Measurements from ENCODE around the gene C20orf204.
A peak's percentile ranks its signal among the peaks of the same experiment; 100 is the strongest.

C20orf204 gene

DNA sequence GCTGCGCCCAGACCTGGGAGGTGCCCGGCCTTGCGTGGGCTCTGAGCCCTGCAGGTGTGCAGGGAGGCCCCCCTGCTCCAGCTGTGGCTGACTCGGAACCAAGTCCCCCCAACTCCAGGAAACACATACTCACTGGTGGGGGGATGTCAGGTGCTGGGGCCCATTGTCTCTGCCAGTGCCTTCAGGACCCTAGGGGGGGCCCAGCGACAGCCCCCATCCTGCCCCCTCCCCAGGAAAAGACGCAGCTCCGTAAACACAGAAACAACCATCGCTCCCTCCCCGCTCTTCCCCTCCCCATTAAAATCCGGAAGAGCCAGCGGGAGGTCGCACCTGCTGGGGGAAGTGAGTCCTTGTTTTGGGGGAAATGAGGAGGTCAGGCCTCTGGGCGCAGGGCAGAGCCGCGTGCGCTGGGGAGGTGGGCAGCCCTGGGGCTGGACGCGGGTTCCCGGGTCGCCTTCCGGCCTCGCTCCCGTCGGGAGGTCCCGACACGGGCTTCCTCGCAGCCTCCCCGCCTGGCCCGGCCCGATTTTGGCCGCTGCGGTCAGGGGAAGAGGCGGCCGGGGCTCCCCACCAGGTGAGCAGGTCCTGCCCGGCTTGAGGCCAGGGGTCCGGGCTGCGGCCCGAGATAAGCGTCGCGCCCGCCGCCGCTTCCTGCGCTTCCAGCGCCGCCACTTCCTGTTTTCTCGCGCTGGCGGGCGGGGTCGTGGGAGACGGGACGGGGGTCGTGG lies 6.2 kb downstream of the C20orf204 start:
- DNase-seq (ENCODE audit: low read depth), result no peak

DNA sequence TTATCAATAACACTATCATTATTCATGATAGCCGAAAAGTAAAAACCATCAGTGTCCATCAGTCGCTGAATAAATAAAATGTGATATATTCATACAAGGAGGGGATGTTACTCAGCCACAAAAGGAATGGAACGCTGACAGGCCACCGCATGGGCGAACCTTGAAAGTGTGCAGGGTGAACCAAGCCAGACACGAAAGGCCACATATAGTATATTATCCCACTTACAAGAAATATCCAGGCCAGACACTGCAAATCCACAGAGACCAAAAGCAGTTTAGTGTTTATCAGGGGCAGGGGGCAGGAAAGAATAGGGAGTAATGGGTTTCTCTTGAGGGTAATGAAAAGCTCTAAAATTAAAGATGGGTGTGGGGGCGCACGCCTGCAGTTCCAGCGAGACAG lies 7.8 kb downstream of the C20orf204 start:
- DNase-seq (ENCODE audit: low read depth), result no peak

DNA sequence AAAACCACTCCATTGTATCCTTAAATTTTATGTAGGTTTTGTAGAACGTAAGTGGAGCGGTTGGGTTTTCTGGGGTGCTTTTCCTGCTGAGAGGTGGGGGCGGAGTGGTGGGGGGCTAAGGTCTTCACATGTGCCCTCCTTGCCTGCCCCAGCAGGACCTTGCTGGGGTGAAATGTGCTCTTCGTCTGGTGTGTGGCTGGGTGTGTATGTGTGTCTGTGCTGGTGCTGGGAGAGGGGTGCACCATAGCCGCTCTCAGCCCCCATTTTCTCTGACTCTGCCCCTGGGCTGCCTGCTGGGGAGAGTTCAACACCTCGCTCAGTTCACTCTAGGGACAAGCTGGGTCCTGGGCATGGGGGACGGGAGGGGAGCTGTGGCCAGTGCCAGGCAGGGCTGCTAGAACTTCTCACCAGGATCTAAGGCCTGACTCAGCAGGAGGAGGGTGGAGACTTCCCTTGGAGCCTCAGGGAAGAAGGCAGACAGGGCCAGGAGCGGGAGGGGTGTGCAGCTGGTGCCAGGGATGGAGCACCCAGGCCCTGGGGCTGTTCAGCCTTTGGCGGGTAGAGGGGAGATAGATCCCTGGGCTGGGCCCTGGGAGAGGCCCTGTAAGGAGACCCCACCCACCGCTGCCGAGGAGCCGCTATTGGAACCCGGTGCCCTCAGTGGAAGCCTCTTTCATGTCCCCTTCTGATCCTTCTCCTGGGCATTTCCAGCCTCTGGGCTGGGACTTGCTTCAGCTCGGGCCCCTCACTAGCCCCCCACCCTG lies 8.7 kb downstream of the C20orf204 start:
- peak; percentile 47 for DNase-seq (ENCODE audit: low read depth)

DNA sequence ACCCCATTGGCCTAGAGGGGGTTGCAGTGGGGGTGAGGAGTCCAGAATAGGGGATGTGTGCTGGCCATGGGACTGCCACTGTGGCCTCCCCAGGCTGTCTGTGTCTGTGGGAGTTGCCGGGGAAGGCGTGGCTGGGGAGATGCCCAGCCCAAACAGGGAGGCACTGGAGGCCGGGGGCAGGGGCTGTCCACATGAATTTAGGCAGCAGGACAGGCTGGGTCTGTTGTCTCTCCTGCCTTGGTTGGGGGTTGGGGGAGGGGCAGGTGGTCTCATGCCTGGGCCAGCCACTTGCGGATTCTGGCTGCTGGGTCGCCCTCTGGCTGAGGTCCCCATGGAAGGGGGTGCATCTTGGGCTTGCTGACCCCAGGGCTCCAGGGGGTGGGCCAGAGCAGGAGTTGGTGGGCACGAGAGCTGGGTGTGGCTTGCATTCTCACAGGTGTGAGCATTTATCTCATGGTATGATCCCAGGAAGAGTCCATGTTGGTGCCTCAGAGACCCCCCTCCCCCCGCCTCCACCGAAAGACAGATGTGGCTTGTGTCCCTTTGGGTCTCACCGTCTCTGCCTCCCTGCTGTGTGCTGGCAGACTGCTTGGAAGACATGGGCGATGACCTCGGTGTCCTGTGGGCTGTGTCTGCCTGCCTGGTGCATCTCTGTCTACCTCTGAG lies 9.5 kb downstream of the C20orf204 start:
- DNase-seq (ENCODE audit: low read depth), result no peak

DNA sequence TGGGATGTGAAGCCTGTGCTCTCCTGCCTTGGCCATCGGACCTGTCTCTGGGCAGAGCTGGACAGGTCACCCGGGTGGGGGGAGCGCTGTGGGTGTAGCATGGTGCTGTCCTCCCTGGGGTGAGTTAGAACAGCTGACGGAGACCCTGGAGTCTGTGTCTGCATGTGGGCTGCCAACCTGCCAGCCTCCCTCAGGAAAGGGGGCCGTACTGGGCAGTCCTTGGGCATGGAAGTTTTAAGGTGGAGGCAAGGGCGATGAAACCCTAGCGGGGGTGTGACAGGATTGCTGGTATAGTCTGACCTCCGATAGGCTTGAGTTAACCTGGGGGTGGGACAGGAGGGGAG lies 11.0 kb downstream of the C20orf204 start:
- DNase-seq (ENCODE audit: low read depth), result no peak

DNA sequence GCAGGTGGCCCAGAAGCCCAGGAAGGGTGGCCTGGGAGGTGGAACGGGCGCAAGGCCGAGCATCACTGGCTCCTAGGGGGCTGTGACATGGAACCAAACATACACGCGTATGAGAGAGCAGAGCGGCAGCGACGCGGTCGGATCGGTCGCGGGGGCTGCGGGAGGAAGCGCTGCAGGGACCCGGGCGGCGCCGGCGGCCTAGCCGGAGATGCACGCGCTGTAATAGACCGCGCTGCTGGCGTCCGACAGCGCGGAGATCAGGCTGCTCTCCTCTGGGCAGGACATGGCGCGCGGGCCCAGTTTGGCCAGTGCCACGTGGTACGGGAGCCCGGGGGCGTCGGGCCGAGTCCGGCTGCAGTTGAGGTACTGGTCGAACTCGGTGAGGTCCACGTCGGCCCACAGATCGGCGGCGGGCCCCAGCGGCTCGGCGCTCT lies 12.0 kb downstream of the C20orf204 start:
- DNase-seq (ENCODE audit: low read depth), result no peak

DNA sequence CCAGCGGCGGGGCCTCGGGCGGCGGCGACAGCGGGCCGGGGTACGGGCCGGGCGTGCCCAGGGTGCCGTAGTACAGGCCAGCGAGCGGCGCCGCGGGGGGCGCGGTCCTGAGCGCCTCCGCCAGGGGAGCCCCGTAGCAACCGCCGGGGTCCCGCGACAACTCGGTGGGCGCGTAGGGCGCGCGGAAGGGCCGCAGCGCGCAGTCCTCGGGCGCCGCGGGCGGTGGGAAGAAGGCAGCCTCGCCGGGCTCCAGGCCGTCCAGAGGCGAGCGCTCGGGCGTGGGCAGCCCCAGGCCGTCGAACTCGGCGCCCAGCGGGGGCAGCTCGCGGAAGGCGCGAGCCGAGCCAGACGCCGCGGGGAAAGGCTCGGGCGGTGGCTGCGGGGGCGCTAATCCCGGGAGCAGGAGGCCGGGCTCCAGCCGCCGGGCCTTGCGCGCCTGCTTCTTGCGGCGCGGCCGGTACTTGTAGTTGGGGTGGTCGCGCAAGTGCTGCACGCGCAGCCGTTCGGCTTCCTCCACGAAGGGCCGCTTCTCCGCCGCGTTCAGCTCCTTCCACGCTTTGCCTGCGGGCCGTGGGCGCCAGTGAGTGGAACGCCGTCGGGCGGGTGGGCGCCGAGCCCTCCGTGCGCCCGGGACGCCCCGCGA lies 12.5 kb downstream of the C20orf204 start:
- no peak for DNase-seq (ENCODE audit: low read depth)

DNA sequence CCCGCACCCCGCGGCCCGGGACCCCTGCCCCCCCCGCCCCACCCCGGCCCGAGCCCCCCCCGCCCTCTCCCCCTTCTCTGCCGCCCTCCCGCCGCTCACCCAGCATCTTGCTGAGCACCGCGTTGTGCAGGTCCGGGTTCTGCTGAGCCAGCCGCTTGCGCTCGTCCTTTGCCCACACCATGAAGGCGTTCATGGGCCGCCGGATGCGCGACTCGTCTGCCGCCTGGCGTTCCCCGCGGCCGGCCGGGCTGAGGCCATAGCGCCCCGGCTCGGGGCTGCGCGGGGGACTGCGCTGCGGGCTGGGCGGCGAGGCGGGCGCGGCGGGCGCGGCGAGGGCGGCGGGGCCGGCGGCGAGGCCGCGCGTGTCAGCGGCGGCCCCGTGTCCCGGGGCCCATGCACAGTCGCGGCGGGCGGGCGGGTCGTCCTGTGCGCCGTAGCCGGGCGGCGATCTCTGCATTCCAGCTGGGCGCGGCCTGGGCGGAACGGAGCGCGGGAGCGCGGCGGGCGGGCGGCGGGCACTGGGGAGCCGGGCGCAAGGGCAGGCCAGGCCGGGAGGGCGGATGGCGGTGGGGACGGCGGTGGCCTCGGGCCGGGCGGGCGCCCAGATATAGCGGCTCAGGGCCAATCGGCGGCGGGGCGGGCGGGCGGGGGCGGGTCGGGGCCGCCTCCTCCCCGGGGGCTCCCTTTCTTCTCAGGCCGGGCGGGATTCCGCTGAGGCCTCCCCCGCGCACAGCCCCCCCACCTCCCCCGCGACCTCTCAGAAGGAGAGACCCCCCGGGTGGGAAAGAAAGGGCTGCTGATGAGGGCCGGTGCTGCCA lies 13.3 kb downstream of the C20orf204 start, which contains the start of gene SOX18:
TSS of gene SOX18 (minus strand) at position 580 of the 818 bp plus-strand sequence. CDS start at position 457, 123 bp downstream.
- no peak for DNase-seq (ENCODE audit: low read depth)

DNA sequence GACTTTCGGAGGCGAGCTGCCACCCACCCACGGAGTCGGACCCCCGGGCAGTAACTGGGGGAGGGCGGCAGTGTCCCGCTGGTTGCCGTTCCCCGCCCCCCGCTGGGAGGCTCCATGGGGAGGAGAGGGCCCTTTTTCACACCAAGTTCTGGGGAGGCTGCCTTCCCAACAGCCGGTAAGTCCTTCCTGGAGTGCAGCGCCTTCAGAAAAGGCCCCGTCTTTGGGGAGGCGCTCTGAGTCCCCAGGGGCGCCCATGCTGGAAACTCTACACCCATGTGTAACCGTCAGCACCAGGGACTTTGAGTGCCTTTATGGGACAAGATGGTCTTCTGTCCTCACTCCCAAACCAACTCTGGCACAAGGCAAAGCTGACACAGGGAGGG lies 13.9 kb downstream of the C20orf204 start:
- no peak for DNase-seq (ENCODE audit: low read depth)

DNA sequence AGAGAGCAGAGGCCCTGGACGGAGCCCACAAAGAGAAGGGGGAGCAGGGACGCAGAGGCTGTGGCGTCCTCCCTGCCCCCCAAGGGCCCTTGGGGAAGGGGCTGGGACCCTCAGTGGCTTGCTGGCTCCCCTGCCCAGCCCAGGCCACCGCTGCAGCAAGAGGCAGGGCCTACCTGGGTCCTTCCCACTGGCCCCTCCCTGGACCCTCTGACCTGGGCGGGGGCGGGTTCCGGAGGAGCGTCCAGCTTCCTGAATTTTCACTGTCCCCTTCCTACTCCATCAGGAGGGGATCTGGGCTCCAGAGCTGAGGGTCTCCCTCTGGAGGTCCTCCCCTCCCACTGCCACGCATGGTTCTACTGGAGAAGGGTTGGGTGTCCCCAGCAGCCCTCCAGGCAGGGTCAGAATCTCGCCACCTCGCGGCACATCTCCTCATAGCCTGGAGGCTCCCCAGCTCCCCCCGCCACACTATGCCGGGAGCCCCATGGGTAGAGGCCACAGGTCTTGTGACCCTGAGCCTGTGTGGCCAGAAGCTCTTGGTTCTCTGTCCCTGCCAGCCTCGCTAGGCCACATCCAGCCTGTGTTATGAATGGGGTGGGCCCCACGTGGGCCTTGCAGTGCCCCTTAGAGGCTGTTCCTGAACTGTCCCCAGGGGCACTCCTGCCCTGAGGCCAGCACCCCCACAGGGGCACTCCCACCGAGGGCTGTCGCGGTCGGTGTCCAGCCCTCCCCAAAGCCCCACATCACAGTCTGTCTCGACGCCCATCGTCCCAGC lies 14.5 kb downstream of the C20orf204 start:
- DNase-seq (ENCODE audit: low read depth), result no peak

DNA sequence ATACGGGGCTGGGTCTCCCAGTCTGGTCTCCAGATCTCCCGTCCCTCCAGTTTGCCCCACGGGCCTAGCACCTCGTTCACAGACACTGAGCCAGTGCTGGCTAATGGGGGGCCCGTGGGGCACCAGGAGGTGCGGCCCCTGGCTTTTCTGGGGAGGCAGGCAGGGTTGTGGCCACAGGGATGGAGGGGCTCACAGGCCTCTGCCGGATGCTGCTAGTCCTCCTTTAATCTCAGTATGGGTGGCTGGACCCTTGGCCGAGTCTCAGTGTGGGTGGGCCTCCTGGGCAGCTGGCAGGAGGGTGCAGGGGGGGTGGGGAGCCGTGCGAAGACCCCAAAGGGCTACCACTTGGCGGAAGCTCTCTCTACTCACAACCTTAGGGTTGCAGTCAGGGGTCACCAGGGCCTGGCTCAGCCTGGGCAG lies 15.1 kb downstream of the C20orf204 start:
- no peak for DNase-seq (ENCODE audit: low read depth)

DNA sequence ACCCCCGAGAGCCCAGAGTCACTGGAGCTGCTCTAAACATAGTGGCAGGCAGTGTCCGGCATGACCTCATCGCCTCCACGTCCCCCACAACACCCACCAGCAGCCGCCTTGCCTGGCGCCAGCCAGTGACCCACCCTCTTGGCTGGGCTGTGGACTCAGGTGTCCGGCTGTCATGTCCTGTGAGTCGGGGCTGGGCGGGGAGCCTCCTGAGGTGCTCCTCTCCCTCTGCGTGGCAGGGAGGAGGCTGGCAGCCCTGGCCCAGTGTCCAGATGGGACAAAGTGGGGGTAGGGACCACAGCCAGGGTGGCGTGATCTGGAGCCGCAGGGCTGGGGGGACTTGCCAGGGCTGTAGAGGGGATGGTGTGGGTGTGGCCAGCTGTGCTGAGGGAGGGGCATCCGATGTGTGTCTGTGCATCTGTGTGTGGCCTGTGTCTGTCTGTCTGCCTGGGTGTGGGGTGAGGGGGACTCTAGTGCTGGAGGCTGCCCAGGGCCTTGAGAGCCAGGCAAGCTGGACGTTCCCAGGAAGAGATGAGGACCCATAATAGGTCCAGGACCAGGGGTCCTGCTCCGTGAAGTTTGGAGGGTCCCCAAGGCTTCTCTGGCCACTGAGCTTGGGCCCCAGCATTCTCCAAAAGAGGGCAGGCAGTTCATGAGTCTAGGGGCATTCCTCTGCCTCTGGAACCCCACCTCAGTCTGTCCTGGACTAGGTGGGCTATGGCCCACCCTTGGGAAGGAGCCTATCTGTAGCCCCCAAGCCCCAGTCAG lies 15.8 kb downstream of the C20orf204 start:
- no peak for DNase-seq (ENCODE audit: low read depth)

DNA sequence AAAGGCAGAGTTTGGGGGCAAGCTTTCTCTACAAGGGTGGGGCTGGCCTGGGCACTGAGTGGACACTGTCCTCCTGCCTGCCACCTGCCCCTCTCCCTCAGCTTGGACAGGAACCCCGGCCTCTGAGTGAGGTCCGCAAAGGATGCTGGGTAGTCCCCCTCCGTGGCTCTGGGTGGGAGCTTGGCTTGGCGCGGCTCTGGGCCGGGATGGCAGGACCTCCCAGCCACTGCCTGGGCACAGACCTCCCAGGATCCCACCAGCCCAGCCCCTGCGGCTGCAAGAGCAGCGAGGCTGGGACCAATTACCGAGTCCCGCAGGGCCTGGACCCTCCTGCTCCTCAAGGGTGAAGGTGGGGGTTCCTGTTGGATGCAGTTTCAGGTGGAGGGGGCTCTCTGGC lies 16.3 kb downstream of the C20orf204 start:
- no peak for DNase-seq (ENCODE audit: low read depth)

DNA sequence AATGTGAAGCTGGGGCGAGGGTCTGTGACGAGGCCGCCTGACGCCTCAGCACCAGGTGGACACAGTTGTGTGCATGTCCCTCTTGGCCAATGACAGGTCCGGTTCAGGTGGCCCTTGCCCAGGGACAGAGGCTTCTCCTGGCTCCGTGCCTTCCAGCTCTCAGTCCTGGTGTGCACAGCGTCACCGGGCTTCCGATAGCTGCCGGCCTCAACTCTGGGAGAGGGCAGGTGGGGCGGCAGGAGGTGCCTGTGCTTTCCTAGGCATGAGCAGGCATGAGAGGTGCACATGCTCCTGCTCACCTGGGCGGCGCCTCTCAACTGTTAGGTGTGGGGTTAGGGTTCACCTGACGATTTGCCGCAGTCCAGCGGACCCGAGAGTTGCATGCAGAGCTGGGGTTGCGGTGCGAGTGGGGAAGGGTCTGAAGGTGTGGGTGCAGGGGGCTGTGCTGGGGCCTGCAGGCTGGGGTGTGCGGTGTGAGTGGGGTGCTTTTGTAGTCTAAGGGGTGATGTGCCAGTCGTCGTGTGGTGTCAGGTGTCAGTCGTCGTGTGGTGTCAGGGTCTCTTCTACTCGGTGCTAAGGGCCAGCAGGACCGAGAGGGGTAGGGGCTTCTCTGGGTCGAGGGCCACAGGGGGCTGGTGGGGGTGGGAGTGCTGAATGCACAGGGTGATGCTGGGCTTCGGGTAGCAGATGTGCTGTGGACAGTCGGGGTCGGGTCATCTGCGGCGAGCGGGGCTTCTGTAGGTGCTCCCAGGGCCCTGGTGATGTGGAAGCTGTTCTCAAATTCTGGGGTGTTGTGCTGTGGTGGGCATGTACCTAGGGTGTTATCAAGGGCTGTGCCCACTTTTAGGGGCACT lies 17.2 kb downstream of the C20orf204 start:
- DNase-seq (ENCODE audit: low read depth), result no peak

DNA sequence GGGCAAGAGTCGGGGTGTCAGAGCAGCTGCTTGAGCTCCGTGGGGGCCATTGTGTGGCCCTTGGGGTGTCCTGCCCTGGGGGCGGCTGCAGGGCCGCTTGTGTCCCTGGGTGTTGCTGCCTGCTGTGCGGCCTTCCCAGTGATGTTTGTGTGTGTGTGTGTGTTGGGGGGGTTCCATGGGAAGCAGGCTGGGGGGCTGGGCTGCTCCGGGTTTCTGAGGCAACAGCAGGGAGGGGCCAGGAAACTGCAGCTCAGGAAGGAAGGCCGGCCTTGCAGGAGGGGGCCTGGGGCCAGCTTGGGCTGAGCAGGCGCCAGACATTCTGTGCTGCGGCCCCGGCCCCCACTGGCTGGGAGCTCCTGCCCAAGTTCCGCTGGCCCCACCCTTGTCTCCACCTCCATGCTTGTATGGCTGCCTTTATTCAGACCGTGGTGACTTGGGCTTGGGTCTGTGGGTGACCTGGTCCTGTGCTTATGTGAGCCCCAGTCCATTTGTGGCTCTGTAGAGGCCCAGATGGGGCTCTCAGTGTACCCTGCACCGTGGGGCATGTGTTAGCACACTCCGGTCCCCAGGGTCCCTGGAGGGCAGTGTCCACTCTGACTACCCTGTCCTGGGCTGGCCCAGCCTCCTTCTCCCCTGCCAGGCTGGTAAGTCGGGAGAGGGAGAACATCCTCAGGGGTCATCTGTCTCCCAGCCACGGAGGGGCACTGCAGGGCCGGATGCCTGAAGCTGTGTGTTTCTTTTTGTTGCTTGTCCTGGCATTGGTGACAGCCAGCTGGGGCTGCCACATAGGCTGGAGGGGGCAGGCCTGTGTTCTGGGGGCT lies 18.1 kb downstream of the C20orf204 start:
- DNase-seq (ENCODE audit: low read depth), result no peak

DNA sequence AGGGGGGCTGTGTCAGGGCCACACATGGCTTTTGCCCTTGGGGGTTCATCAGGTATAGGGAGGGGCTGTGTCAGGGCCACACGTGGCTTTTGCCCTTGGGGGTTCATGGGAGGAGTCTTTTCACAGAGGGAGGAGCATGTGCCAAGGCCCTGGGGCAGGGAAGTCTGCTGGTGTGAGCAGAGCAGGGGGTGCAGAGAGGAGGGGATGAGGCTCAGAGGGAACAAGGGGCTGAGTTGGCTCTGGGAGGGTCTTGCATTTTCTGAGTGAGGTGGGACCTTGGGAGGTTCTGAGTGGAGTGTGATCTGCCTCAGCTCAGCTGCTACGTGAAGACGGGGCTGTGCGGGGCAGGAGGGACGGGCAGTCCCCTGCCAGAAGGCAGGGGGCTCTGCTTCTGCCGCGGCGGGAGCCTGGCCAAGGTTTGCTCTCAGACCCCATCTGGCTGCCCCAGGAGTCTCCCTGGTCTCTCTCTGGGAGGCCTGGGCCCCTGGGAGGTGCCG lies 19.5 kb downstream of the C20orf204 start:
- DNase-seq (ENCODE audit: low read depth), result no peak

DNA sequence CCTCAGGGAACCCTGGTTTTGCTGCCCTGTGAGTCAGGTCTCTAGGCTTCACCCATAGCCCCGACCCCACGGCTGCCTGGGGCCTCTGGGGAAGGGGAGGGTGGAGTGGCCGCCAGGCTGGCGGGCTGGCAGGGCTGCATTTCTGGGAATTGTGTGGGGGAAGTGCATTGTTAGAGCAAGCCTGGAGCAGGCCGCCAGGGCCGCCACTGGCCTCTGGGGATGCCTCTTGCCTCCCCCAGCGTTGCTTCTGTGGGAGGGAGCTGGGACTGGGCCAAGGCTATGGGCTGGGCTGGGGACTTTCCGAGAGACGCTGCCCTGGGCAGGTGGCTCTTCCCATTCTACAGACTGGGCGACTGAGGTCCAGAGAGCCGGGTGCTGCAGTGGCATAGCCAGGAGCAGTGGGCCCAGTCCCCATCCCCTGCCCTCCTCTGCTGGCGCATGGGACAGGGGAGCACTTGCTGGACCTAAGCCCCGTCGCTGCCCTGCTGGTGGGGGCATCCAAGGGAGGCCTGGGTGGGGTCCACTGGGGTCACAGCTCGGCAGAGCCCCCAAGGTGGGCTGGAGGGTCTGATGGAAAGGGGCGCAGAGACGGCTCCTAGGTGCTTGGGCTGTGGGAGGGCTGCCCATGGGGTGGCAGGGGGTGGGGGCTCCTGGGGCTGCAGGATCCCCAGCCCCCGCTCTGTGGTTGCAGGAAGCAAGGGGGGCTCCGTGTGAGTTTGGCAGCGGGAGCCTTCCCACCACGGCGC lies 20.1 kb downstream of the C20orf204 start:
- DNase-seq (ENCODE audit: low read depth), result peak; percentile 58

DNA sequence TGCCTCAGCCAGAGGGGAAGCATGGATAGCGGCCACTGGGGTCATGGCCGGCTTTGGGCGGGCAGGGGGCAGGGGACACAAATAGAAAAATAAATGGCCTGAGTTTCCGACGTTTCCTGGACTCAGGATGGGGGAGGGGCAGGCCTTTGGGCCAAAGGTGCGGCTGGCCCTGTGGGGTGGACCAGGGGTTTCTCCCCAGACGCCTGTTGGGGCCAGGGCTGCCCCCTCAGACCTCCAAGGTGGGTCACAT lies 20.6 kb downstream of the C20orf204 start:
- no peak for DNase-seq (ENCODE audit: low read depth)

Measured in amniotic epithelial cell (primary cell).